Measurements from ENCODE around the gene NEU1.

DNA sequence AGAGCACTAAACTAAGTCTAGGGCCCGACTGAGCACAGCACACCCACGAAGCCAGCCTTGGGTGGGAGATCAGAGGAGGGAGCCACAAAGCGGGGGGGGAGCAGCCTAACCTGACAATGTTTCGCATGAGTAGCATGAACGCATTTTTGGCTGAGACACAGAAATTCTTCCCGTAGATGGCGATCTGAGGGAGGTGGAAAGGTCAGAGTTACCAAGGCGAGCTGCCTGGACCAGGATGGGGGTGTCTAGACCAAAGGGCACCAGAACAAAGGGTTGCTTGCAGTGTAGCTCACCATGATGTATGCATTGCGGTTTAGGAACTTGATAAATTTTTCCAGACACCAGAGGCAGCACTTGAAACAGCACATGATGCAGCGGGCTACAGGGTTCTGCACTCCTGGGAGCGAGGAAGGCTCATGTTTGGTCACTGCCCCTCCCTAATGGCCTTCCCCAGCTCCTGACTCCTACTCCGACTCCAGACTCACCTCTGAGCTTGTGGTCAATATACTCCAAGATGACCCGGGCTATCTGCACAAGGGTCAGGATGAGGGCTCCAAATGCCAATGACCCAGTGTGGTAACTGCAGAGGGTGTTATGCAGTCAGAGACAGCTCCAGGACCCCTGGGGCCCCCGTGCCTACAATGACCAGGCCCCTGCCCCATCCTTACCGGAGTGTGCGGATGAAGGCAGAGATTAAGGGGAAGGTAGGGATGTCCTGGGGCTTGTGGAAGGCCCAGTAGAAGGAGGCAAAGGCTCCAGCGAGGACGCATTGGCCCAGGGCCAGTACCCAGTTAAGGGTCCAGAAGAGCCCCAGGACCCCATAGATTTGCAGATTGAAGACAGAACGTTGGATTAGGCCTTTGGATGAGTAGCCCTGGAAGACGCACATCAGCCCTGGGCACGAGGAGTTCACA, 2.8 kb upstream of the NEU1 start:
- TF ChIP-seq KDM1A (IDR thresholded peaks at IDR 0.05; ENCODE audit: borderline replicate concordance, low read length) (no peak), SUZ12 (IDR thresholded peaks at IDR 0.05; ENCODE audit: low read length) (no peak), JUND (IDR thresholded peaks at IDR 0.05; ENCODE audit: low read length) (no peak), POLR2AphosphoS5 (IDR thresholded peaks at IDR 0.05; ENCODE audit: low read depth, low read length) (no peak), CREB1 (IDR thresholded peaks at IDR 0.05) (no peak), ZNF274 (IDR thresholded peaks at IDR 0.05; ENCODE audit: borderline replicate concordance, extremely low read depth, low read length) (no peak), POLR2A (IDR thresholded peaks at IDR 0.05; ENCODE audit: control extremely low read depth in 1 of 2, low read depth in 2 of 2, low read length in 2 of 2) (no peak), YY1 (IDR thresholded peaks at IDR 0.05; ENCODE audit: low read depth, low read length) (no peak), SAP30 (IDR thresholded peaks at IDR 0.05; ENCODE audit: insufficient read depth, insufficient replicate concordance, low read length) (no peak)
- TF ChIP-seq, protein P1, sequence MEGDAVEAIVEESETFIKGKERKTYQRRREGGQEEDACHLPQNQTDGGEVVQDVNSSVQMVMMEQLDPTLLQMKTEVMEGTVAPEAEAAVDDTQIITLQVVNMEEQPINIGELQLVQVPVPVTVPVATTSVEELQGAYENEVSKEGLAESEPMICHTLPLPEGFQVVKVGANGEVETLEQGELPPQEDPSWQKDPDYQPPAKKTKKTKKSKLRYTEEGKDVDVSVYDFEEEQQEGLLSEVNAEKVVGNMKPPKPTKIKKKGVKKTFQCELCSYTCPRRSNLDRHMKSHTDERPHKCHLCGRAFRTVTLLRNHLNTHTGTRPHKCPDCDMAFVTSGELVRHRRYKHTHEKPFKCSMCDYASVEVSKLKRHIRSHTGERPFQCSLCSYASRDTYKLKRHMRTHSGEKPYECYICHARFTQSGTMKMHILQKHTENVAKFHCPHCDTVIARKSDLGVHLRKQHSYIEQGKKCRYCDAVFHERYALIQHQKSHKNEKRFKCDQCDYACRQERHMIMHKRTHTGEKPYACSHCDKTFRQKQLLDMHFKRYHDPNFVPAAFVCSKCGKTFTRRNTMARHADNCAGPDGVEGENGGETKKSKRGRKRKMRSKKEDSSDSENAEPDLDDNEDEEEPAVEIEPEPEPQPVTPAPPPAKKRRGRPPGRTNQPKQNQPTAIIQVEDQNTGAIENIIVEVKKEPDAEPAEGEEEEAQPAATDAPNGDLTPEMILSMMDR (IDR thresholded peaks at IDR 0.05; ENCODE audit: control extremely low read depth in 1 of 3, insufficient read depth in 1 of 3, low read depth in 1 of 3, low read length in 3 of 3): no peak
- TF ChIP-seq, protein P2, sequence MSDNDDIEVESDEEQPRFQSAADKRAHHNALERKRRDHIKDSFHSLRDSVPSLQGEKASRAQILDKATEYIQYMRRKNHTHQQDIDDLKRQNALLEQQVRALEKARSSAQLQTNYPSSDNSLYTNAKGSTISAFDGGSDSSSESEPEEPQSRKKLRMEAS (IDR thresholded peaks at IDR 0.05): no peak
- TF ChIP-seq, protein P3, sequence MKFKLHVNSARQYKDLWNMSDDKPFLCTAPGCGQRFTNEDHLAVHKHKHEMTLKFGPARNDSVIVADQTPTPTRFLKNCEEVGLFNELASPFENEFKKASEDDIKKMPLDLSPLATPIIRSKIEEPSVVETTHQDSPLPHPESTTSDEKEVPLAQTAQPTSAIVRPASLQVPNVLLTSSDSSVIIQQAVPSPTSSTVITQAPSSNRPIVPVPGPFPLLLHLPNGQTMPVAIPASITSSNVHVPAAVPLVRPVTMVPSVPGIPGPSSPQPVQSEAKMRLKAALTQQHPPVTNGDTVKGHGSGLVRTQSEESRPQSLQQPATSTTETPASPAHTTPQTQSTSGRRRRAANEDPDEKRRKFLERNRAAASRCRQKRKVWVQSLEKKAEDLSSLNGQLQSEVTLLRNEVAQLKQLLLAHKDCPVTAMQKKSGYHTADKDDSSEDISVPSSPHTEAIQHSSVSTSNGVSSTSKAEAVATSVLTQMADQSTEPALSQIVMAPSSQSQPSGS (IDR thresholded peaks at IDR 0.05; ENCODE audit: low read length): no peak
